Measurements from ENCODE around the gene CBX2.

- TF ChIP-seq SRF (IDR thresholded peaks at IDR 0.05; ENCODE audit: low read depth) (no peak), CTCF (IDR thresholded peaks at IDR 0.05 in 2 of 3, conservative IDR thresholded peaks at IDR 0.05 in 1 of 3; ENCODE audit: borderline replicate concordance in 1 of 3, insufficient read depth in 1 of 3, low read depth in 2 of 3, low read length in 2 of 3) (no peak), YY1 (IDR thresholded peaks at IDR 0.05; ENCODE audit: extremely low read depth, insufficient replicate concordance, low read depth, low read length) (no peak), POLR2A (IDR thresholded peaks at IDR 0.05; ENCODE audit: borderline replicate concordance, extremely low read depth, insufficient read depth, insufficient read length) (no peak), MAX (IDR thresholded peaks at IDR 0.05) (no peak), POLR2AphosphoS5 (IDR thresholded peaks at IDR 0.05; ENCODE audit: low read depth, low read length) (no peak), CEBPB (IDR thresholded peaks at IDR 0.05; ENCODE audit: low read depth) (no peak), SIN3A (IDR thresholded peaks at IDR 0.05; ENCODE audit: low read depth) (no peak), ZNF274 (IDR thresholded peaks at IDR 0.05; ENCODE audit: low read depth, low read length) (no peak), FOSL1 (IDR thresholded peaks at IDR 0.05; ENCODE audit: low read depth) (no peak), EZH2 (IDR thresholded peaks at IDR 0.05) (no peak), RAD21 (IDR thresholded peaks at IDR 0.05; ENCODE audit: low read depth) (no peak)
- TF ChIP-seq, protein P1, sequence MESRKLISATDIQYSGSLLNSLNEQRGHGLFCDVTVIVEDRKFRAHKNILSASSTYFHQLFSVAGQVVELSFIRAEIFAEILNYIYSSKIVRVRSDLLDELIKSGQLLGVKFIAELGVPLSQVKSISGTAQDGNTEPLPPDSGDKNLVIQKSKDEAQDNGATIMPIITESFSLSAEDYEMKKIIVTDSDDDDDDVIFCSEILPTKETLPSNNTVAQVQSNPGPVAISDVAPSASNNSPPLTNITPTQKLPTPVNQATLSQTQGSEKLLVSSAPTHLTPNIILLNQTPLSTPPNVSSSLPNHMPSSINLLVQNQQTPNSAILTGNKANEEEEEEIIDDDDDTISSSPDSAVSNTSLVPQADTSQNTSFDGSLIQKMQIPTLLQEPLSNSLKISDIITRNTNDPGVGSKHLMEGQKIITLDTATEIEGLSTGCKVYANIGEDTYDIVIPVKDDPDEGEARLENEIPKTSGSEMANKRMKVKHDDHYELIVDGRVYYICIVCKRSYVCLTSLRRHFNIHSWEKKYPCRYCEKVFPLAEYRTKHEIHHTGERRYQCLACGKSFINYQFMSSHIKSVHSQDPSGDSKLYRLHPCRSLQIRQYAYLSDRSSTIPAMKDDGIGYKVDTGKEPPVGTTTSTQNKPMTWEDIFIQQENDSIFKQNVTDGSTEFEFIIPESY (IDR thresholded peaks at IDR 0.05; ENCODE audit: extremely low read depth, insufficient replicate concordance, low read length): no peak
Observed at GRCh38 chr17:79774561-79774975, 3.4 kb upstream of the CBX2 start.
